GM12878 (cell line): Measurements from ENCODE around the gene MATN1. TPM values are rescaled to one million over a fixed set of nuclear protein-coding genes. Genes with fewer than 3 reads are reported as not detected.

Experiments used
- CEBPB ChIP-seq, 2 experiments: fragments of 150-350 bp in 1 of 2; IDR thresholded peaks; 2 replicates each; pipeline ENCODE4 v1.6.1; 2012 to 2014; ENCODE audit warnings: low read depth in 2 of 2, low read length in 2 of 2, borderline replicate concordance in 1 of 2, inconsistent platforms in 1 of 2
- CHD4 ChIP-seq: fragments of 200-600 bp; sonication (generic); IDR thresholded peaks from 2 replicates; pipeline ENCODE4 v1.6.1; 2016; ENCODE audit warnings: mild to moderate bottlenecking
- CREB1 ChIP-seq: IDR thresholded peaks from 2 replicates; pipeline ENCODE4 v1.6.1; 2012; ENCODE audit warnings: low read depth, mild to moderate bottlenecking, inconsistent platforms
- EGR1 ChIP-seq, 2 experiments: IDR thresholded peaks; 1 replicate in 1 of 2; 2 replicates in 1 of 2; pipeline ENCODE4 v1.6.1; 2011 to 2012; ENCODE audit warnings: low read depth in 2 of 2, low read length in 2 of 2, borderline replicate concordance in 1 of 2, mild to moderate bottlenecking in 1 of 2, moderate library complexity in 1 of 2
- FOXM1 ChIP-seq: IDR thresholded peaks from 2 replicates; pipeline ENCODE4 v1.6.1; 2012; ENCODE audit warnings: low read depth, mild to moderate bottlenecking, inconsistent platforms, low read length, moderate library complexity
- NRF1 ChIP-seq: conservative IDR thresholded peaks from 2 replicates; pipeline ENCODE4 v1.6.1; 2011; ENCODE audit warnings: mild to moderate bottlenecking, low read depth, low read length, improper control_type of control experiment
- PML ChIP-seq: IDR thresholded peaks from 2 replicates; pipeline ENCODE4 v1.6.1; 2012; ENCODE audit warnings: low read length, inconsistent platforms
- RCOR1 ChIP-seq: conservative IDR thresholded peaks from 2 replicates; pipeline ENCODE4 v1.6.1; 2012; ENCODE audit warnings: low read depth, low read length, improper control_type of control experiment
- SIN3A ChIP-seq: IDR thresholded peaks from 2 replicates; pipeline ENCODE4 v1.6.1; 2012; ENCODE audit warnings: low read depth, low read length, improper control_type of control experiment
- YY1 ChIP-seq: IDR thresholded peaks from 2 replicates; pipeline ENCODE4 v1.6.1; 2011; ENCODE audit warnings: low read depth, mild to moderate bottlenecking, low read length
- polyA plus RNA-seq, 11 experiments: library from polyadenylated mRNA; depleted of rRNA in 4 of 11; unstranded in 6 of 11; stranded (reverse) in 5 of 11; fragments of >200 nt; fragmentation: Nextera tagmentation in 4 of 11; fragmentation: Illumina TruSeq in 1 of 11; extraction: Ambion mirVana in 4 of 11; extraction: Trizol in 1 of 11; gene quantifications; 1 replicate in 1 of 11; 2 replicates in 10 of 11; pipeline versions ENCODE4 v1.2.1 to v1.2.3, GENCODE V29; 2011 to 2016; ENCODE audit warnings: inconsistent platforms in 2 of 11, missing spikeins in 2 of 11, low read depth in 1 of 11
- total RNA-seq, 4 experiments: library from RNA; depleted of rRNA in 3 of 4; stranded (reverse); fragments of >200 nt in 3 of 4; fragmentation: Illumina TruSeq in 1 of 4; extraction: Trizol in 1 of 4; gene quantifications; 2 replicates each; pipeline versions ENCODE4 v1.2.1 to v1.2.3, GENCODE V29; 2013 to 2021
- TF ChIP-seq, protein P1 (sequence below), 3 experiments: IDR thresholded peaks in 2 of 3; conservative IDR thresholded peaks in 1 of 3; 2 replicates each; pipeline ENCODE4 v1.5.1; 2011; ENCODE audit warnings: low read depth in 3 of 3, low read length in 3 of 3, mild to moderate bottlenecking in 3 of 3, control low read depth in 2 of 3, moderate library complexity in 2 of 3, inconsistent platforms in 1 of 3, mixed read lengths in 1 of 3; ENCODE audit not compliant: control insufficient read depth in 2 of 3, insufficient read depth in 1 of 3; ENCODE audit errors: extremely low read depth in 1 of 3
- TF ChIP-seq, protein P2 (sequence below): fragments of 150-350 bp; IDR thresholded peaks from 2 replicates; pipeline ENCODE4 v1.6.1; 2014; ENCODE audit warnings: mild to moderate bottlenecking, low read depth, low read length
- TF ChIP-seq, protein P3 (sequence below): fragments of 450-650 bp; IDR thresholded peaks from 2 replicates; pipeline ENCODE4 v1.6.1; 2018; ENCODE audit warnings: borderline replicate concordance, mild to moderate bottlenecking; ENCODE audit not compliant: partially characterized antibody
- TF ChIP-seq, protein P4 (sequence below): fragments of 450-650 bp; IDR thresholded peaks from 2 replicates; pipeline ENCODE4 v1.6.1; 2016; ENCODE audit warnings: mild to moderate bottlenecking, moderate library complexity, borderline replicate concordance

Gene MATN1
- total and polyA plus RNA-seq, 10 of the 15 experiments (the other 5 are each of a cell fraction or from before 2014, with no cell fraction given): 0.04 to 0.50 (median 0.10) TPM; not detected in 1

DNA sequence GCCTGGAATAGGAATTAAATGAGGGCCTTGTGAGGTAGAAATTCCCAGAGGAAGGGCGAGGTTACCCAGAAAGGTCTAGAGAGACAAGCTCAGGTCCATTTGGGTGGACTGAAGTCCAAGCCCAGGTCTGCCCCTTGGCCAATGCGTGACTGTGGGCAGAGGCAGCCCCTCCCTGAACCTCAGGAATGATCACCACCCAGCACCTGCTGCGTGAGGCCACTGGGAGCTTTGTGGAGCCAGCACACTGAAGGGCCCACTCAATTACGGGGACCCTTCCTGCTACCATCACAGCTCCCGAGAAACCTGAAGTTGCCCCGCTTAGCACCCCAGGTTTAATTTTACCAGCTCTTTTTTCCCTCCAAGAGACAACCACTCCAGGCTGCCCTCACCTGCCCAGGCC is 6.5 kb upstream of the MATN1 start (continued):
- TF ChIP-seq, protein P1, sequence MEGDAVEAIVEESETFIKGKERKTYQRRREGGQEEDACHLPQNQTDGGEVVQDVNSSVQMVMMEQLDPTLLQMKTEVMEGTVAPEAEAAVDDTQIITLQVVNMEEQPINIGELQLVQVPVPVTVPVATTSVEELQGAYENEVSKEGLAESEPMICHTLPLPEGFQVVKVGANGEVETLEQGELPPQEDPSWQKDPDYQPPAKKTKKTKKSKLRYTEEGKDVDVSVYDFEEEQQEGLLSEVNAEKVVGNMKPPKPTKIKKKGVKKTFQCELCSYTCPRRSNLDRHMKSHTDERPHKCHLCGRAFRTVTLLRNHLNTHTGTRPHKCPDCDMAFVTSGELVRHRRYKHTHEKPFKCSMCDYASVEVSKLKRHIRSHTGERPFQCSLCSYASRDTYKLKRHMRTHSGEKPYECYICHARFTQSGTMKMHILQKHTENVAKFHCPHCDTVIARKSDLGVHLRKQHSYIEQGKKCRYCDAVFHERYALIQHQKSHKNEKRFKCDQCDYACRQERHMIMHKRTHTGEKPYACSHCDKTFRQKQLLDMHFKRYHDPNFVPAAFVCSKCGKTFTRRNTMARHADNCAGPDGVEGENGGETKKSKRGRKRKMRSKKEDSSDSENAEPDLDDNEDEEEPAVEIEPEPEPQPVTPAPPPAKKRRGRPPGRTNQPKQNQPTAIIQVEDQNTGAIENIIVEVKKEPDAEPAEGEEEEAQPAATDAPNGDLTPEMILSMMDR (IDR thresholded peaks at IDR 0.05 in 2 of 3, conservative IDR thresholded peaks at IDR 0.05 in 1 of 3; ENCODE audit: control insufficient read depth in 2 of 3, extremely low read depth in 1 of 3, insufficient read depth in 1 of 3, low read depth in 3 of 3, low read length in 3 of 3): no peak
- no peak for TF ChIP-seq EGR1 (IDR thresholded peaks at IDR 0.05; ENCODE audit: borderline replicate concordance in 1 of 2, low read depth in 2 of 2, low read length in 2 of 2)
- no peak for TF ChIP-seq NRF1
- TF ChIP-seq CHD4: no peak
- no peak for TF ChIP-seq PML
- no peak for TF ChIP-seq RCOR1
- TF ChIP-seq FOXM1: no peak
- no peak for TF ChIP-seq CREB1
- TF ChIP-seq YY1: no peak
- TF ChIP-seq, protein P2, sequence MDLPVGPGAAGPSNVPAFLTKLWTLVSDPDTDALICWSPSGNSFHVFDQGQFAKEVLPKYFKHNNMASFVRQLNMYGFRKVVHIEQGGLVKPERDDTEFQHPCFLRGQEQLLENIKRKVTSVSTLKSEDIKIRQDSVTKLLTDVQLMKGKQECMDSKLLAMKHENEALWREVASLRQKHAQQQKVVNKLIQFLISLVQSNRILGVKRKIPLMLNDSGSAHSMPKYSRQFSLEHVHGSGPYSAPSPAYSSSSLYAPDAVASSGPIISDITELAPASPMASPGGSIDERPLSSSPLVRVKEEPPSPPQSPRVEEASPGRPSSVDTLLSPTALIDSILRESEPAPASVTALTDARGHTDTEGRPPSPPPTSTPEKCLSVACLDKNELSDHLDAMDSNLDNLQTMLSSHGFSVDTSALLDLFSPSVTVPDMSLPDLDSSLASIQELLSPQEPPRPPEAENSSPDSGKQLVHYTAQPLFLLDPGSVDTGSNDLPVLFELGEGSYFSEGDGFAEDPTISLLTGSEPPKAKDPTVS: no peak
- TF ChIP-seq SIN3A: no peak
- no peak for TF ChIP-seq CEBPB (IDR thresholded peaks at IDR 0.05; ENCODE audit: borderline replicate concordance in 1 of 2, low read depth in 2 of 2, low read length in 2 of 2)
- TF ChIP-seq, protein P3, sequence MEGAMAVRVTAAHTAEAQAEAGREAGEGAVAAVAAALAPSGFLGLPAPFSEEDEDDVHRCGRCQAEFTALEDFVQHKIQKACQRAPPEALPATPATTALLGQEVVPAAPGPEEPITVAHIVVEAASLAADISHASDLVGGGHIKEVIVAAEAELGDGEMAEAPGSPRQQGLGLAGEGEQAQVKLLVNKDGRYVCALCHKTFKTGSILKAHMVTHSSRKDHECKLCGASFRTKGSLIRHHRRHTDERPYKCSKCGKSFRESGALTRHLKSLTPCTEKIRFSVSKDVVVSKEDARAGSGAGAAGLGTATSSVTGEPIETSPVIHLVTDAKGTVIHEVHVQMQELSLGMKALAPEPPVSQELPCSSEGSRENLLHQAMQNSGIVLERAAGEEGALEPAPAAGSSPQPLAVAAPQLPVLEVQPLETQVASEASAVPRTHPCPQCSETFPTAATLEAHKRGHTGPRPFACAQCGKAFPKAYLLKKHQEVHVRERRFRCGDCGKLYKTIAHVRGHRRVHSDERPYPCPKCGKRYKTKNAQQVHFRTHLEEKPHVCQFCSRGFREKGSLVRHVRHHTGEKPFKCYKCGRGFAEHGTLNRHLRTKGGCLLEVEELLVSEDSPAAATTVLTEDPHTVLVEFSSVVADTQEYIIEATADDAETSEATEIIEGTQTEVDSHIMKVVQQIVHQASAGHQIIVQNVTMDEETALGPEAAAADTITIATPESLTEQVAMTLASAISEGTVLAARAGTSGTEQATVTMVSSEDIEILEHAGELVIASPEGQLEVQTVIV: no peak
- TF ChIP-seq, protein P4, sequence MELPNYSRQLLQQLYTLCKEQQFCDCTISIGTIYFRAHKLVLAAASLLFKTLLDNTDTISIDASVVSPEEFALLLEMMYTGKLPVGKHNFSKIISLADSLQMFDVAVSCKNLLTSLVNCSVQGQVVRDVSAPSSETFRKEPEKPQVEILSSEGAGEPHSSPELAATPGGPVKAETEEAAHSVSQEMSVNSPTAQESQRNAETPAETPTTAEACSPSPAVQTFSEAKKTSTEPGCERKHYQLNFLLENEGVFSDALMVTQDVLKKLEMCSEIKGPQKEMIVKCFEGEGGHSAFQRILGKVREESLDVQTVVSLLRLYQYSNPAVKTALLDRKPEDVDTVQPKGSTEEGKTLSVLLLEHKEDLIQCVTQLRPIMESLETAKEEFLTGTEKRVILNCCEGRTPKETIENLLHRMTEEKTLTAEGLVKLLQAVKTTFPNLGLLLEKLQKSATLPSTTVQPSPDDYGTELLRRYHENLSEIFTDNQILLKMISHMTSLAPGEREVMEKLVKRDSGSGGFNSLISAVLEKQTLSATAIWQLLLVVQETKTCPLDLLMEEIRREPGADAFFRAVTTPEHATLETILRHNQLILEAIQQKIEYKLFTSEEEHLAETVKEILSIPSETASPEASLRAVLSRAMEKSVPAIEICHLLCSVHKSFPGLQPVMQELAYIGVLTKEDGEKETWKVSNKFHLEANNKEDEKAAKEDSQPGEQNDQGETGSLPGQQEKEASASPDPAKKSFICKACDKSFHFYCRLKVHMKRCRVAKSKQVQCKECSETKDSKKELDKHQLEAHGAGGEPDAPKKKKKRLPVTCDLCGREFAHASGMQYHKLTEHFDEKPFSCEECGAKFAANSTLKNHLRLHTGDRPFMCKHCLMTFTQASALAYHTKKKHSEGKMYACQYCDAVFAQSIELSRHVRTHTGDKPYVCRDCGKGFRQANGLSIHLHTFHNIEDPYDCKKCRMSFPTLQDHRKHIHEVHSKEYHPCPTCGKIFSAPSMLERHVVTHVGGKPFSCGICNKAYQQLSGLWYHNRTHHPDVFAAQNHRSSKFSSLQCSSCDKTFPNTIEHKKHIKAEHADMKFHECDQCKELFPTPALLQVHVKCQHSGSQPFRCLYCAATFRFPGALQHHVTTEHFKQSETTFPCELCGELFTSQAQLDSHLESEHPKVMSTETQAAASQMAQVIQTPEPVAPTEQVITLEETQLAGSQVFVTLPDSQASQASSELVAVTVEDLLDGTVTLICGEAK: no peak
- TF ChIP-seq, all 136 proteins: peak for 0
